ENCODE results near the gene AMFR.

DNA sequence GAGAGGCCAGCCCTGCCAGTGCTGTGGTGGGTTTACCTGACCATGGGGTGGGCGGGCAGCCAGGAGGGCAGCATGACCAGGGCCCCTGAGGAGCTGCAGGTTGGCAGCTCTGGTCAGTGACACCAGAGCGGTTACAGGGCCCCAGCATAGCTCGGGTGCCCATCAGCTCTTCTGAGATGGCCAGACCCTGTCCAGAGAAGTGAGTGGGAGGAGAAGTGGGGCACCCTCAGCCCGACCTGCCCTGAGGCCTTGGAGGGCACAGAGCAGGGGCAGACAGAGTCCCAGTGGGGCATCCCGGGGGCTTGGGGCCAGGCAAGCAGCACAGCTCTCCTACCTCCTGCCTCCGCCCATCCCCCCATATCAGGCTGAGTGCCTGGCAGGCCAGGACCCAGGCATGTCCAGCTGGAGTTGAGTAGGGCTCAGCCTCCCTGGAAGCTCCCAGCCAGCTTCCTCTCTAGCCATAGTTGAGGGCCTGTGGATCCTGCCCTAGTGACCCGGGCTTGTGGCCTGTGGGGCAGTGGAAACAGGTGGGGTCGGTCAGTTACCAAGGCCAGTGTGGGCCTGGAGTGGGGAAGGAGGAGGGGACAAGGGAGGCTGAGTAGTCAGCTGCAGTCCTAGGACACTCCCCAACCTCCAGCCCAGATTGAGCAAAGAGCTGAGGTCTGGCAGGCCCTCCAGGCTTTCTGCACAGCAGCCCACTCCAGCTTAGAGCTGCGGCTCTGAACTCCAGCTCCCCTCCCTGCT lies 83.5 kb downstream of the AMFR start:
- TF ChIP-seq, protein P1, sequence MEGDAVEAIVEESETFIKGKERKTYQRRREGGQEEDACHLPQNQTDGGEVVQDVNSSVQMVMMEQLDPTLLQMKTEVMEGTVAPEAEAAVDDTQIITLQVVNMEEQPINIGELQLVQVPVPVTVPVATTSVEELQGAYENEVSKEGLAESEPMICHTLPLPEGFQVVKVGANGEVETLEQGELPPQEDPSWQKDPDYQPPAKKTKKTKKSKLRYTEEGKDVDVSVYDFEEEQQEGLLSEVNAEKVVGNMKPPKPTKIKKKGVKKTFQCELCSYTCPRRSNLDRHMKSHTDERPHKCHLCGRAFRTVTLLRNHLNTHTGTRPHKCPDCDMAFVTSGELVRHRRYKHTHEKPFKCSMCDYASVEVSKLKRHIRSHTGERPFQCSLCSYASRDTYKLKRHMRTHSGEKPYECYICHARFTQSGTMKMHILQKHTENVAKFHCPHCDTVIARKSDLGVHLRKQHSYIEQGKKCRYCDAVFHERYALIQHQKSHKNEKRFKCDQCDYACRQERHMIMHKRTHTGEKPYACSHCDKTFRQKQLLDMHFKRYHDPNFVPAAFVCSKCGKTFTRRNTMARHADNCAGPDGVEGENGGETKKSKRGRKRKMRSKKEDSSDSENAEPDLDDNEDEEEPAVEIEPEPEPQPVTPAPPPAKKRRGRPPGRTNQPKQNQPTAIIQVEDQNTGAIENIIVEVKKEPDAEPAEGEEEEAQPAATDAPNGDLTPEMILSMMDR (IDR thresholded peaks at IDR 0.05) = no peak
- TF ChIP-seq POLR2A (IDR thresholded peaks at IDR 0.05) = no peak

Measured in right lobe of liver (tissue), 4 donors.